ENCODE measurements around the gene TXNDC17.

DNA sequence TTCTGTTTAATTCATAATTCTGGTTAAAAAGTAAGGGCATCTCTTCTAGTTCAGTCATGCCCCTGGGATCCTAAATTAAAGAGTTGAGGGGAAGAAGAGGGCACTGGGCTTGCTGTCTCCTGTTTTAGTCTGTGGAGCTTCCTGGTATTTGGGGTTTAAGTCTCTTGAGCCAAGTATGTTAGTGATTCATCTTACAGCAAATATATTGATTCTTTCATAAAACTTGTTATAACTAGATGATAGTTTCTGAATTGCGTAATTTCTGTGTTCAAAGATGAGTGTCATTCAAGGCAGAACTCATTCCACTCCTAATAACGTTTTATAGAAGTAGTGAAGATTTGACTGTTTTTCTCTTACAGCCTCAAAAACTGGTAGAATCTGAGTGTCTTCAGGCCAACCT, 1.7 kb downstream of the TXNDC17 start:
- TF ChIP-seq, protein P1, sequence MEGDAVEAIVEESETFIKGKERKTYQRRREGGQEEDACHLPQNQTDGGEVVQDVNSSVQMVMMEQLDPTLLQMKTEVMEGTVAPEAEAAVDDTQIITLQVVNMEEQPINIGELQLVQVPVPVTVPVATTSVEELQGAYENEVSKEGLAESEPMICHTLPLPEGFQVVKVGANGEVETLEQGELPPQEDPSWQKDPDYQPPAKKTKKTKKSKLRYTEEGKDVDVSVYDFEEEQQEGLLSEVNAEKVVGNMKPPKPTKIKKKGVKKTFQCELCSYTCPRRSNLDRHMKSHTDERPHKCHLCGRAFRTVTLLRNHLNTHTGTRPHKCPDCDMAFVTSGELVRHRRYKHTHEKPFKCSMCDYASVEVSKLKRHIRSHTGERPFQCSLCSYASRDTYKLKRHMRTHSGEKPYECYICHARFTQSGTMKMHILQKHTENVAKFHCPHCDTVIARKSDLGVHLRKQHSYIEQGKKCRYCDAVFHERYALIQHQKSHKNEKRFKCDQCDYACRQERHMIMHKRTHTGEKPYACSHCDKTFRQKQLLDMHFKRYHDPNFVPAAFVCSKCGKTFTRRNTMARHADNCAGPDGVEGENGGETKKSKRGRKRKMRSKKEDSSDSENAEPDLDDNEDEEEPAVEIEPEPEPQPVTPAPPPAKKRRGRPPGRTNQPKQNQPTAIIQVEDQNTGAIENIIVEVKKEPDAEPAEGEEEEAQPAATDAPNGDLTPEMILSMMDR (IDR thresholded peaks at IDR 0.05) = no peak
- no peak for TF ChIP-seq NFYB (CRISPR knock-in tag; conservative IDR thresholded peaks at IDR 0.05; ENCODE audit: low read depth)
- TF ChIP-seq, protein P2, sequence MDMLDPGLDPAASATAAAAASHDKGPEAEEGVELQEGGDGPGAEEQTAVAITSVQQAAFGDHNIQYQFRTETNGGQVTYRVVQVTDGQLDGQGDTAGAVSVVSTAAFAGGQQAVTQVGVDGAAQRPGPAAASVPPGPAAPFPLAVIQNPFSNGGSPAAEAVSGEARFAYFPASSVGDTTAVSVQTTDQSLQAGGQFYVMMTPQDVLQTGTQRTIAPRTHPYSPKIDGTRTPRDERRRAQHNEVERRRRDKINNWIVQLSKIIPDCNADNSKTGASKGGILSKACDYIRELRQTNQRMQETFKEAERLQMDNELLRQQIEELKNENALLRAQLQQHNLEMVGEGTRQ (CRISPR knock-in tag; IDR thresholded peaks at IDR 0.05) = no peak
- TF ChIP-seq, protein P3, sequence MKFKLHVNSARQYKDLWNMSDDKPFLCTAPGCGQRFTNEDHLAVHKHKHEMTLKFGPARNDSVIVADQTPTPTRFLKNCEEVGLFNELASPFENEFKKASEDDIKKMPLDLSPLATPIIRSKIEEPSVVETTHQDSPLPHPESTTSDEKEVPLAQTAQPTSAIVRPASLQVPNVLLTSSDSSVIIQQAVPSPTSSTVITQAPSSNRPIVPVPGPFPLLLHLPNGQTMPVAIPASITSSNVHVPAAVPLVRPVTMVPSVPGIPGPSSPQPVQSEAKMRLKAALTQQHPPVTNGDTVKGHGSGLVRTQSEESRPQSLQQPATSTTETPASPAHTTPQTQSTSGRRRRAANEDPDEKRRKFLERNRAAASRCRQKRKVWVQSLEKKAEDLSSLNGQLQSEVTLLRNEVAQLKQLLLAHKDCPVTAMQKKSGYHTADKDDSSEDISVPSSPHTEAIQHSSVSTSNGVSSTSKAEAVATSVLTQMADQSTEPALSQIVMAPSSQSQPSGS (CRISPR knock-in tag; IDR thresholded peaks at IDR 0.05; ENCODE audit: borderline replicate concordance, low read depth) = no peak
- TF ChIP-seq, protein P4, sequence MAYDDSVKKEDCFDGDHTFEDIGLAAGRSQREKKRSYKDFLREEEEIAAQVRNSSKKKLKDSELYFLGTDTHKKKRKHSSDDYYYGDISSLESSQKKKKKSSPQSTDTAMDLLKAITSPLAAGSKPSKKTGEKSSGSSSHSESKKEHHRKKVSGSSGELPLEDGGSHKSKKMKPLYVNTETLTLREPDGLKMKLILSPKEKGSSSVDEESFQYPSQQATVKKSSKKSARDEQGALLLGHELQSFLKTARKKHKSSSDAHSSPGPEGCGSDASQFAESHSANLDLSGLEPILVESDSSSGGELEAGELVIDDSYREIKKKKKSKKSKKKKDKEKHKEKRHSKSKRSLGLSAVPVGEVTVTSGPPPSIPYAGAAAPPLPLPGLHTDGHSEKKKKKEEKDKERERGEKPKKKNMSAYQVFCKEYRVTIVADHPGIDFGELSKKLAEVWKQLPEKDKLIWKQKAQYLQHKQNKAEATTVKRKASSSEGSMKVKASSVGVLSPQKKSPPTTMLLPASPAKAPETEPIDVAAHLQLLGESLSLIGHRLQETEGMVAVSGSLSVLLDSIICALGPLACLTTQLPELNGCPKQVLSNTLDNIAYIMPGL (CRISPR knock-in tag; IDR thresholded peaks at IDR 0.05) = no peak
- no peak for TF ChIP-seq FOXK1 (CRISPR knock-in tag; IDR thresholded peaks at IDR 0.05)
